GM21825 (cell line): ENCODE results near the gene CERT1.

ENCODE experiments used
- ATAC-seq: cut with Tn5 transposase; IDR thresholded peaks from one replicate; pipeline ENCODE4 v1.9.1; 2021; ENCODE audit warnings: mild to moderate bottlenecking, moderate library complexity; ENCODE audit not compliant: unreplicated experiment

Gene CERT1

DNA sequence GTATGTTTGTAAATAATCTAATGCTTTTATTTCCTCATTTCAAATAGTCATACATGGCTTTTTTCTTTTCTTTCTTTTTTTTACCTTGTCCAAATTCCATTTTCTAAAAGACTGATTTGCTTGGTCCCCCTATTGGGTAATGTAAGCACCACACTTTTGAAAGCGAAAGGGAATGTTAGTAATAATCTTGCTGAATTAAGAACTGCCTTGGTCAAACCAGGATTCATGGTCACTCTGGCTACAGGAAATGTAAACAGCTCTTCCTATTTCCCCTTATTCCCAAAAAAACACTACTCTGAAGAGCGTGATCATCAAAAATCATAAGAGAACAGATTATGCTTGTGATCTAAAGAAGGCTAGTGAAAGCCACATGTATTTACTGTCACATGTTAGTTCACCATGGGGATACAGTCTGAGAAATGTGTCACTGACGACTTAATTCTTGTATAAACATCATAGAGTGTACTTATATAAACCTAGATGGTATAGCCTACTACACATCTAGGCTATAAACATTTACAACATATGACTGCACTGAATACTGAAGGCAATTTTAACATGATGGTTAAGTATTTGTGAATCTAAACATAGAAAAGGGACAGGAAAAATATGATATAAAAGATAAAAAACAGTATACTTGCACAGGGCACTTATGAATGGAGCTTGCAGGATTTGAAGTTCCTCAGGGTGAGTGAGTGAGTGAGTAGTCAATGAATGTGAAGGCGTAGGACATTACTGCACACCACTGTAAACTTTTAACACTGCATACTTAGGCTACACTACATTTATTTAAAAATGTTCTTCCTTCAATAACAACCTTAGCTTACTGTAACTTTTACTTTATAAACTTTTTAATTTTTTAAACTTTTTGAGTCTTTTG is 99.1 kb downstream of the CERT1 start:
- ATAC-seq, result no peak

DNA sequence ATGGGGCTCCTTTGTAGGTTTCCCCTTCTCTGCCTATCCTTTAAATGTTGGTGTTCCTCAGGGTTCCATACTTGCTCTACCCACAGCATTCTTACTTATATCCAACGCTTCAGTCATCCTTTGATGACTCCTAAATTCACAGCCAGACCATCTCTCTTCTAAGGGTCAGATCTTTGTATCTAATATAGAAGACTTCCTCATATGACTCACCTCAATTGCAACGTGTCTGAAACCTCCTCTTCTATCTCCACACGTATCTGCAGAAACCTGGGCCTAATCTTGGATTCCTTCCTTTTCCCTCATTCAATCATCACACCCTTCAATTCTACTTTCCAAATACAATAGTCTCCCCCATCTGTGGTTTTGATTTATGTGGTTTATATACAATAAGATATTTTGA is 106.1 kb downstream of the CERT1 start:
- no peak for ATAC-seq

DNA sequence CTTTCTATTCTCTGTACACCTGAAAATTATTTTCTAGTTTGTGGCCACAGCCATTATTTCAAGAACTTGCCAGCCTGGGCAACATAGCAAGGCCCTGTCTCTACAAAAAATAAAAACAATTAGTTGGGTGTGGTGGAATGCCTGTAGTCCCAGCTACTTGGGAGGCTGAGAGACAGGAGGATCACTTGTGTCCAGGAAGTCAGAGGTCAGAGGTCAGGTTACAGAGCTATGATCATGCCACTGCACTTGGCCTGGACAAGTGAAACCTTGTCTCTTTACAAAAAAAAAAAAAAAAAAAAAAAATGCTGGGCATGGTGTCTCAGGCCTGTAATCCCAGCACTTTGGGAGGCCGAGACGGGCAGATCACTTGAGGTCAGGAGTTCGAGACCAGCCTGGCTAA is 116.2 kb downstream of the CERT1 start:
- no peak for ATAC-seq

DNA sequence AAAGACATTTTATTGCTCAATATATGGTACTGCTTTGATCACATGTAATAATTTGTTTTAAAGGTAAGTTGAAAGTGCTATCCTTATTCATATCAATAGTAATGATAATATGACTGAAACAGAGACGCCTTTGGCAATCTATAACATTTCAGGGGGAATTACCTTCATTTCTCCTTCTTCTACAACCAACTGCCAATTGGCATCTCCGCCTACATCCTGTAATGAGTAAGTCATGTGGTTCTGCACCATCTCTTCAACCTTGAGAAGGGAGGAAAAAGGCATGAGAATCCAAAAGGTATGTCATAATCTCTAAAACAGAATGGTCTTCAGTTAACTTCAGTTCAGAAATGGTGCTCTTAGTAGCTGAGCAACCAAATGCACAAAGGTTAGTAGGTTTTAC is 122.0 kb downstream of the CERT1 start:
- no peak for ATAC-seq

DNA sequence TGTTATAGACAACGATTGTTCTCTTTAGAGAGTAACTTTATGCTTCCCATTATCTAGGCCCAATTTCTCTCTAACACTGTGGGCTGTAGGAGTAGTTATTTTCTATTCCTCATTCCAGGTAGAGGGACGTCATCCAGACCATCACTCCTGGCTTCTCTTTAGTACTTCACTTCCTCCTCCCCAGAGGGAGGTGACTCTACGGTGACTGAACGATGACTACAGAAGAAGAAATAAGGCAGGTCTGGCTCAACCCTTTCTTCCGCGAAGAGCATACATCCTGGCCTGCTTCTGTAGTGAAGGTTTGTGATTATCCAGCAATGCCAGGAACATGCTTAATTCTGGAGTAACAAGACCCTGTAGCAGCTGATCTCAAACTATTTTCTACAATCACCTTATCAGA is 123.6 kb downstream of the CERT1 start:
- no peak for ATAC-seq

DNA sequence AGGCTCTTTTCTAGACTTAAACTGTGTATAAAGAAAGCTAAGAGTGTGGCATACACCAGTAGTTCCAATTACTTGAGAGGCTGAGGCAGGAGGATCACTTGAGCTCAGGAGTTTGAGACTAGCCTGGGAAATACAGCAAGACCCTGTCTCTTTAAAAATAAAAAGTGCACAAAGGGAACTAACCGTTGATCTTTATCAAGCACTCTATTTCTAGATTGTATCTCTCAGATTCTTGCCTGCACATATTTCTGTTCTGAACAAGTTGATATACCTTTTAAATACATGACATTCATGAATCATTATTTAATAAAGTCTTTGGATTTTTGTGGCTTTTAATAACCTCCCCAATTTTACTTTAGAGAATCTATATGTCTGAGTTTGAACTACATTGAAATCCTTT is 127.2 kb downstream of the CERT1 start:
- no peak for ATAC-seq

DNA sequence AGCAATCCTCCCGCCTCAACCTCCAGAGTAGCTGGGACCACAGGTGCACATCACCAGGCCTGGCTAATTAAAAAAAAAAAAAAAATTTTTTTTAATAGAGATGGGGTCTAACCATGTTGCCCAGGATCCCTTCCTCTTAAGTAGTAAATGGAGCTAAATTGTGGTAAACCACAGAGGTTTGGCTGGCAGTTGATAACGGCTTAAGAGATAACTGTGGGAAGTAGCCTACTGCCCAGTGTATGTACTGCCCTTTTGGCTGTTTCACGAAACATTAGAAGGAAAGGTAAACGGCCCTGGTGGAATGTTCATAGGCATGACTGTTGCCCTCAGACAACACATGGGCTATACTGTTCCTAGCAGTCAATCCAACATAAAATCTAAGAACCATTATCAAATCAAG is 130.0 kb downstream of the CERT1 start:
- ATAC-seq, result no peak

DNA sequence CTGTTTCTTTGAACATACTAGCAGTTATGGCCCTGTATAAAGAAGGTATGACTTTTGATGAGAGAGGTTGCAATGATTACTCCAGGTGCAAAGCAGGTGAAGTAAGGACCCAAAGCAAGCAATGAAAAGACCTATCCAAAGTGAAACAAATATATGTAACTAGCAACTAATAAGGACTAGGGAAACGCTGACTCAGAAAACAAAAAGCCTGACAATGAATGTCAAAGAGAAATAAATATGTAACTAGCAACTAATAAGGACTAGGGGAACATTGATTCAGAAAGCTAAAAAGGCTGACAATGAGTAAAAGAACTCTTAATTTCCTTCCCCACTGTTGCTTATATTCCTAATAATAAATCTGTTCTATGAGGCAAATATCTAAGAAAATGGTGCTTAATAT is 131.3 kb downstream of the CERT1 start:
- ATAC-seq, result no peak

DNA sequence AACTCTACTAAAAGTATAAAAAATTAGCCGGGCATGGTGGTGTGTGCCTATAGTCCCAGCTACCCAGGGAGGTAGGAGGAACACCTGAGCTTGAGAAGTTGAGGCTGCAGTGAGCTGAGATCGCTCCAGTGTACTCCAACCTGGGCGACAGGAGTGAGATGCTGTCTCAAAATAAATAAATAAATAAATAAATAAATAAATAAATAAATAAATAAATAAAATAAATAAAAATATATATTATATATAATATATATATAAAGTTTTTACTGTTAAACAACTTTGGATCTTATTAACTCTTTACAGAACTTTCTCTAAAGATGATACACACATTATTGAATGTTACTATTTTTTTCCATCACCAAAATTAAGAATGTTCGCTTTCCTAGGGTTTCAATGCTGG is 136.0 kb downstream of the CERT1 start:
- ATAC-seq, result no peak

DNA sequence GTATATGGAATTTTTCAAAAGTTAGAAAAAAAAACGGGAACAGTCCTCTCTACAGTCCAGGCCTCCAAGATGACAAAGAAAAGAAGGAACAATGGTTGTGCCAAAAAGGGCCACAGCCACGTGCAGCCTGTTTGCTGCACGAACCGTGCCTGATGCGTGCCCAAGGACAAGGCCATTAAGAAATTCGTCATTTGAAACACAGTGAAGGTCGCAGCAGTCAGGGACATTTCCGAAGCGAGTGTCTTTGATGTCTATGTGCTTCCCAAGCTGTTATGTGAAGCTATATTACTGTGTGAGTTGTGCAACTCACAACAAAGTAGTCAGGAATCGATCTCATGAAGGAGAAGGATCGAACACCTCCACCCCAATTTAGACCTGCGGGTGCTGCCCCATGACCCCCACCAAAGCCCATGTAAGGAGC is 137.0 kb downstream of the CERT1 start:
- ATAC-seq, result no peak

DNA sequence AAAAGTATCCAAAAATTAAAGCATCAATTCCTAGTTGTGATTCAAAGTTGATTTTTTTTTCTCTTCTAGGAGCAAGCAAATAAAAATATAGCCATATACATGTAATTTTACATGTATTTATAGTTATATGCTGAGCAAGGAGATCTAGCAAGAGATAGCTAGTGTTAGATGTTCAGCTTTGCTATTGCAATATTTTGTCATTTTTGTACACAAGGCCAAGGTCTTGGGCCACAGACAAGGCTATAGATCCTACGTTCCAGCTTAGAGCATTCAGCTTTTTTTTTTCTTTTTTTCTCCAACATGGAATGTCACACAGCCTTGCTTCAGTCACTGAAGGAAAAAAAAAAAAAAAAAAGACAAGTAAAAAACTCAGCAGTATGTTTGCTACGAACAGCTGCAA is 137.6 kb downstream of the CERT1 start:
- no peak for ATAC-seq

DNA sequence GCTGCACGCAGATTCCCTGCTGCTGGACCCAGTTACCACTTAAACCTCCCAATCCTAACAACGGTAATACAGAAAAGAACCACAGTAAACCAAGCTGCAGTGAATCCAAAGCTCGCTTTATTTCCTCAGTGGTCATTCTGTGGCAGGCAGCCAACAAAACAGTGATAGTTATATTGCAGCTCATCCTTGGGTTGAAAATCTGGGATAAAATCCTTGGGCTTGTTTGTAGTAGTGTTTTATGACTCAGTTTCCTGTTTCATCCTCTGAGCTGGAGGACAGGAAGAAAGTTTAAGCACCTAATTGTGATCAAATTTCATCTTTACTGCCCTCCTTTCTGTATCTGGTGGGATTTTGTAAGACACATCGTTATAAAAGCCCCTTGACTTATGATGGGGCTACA is 143.0 kb downstream of the CERT1 start:
- no peak for ATAC-seq

DNA sequence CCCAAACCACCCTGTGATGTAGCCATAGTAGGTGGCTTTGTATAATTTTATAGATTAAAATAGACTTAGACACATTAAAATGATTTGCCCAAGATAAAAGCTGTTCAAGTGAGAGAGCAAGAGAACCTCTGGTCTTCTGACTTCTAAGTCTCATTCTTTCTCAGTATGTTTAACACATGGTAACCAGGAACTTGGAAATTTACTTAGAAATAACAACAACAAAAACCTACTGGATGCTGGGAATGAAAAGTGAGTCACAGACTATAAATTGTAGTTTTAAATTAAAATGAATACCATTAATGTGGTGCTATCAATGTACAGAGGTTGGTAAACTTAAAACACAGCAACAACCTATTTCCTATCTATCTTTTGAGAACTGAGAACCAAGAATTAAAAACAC is 144.0 kb downstream of the CERT1 start:
- no peak for ATAC-seq

DNA sequence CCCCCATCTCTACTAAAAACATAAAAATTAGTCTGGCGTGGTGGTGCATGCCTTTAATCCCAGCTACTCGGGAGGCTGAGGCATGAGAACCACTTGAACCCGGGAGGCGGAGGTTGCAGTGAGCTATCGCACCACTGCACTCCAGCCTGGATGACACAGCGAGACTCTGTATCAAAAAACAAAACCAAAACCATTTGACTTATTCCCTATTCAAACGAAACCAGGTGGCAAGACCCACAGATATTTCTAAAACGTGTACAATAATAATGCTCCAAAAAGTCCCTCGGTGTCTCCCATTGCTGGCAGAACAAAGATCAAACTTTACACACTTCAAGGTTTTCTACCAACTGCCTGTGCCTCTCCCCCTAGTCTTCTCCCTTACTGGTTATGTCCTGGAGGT is 144.6 kb downstream of the CERT1 start:
- ATAC-seq, result peak; percentile 67

DNA sequence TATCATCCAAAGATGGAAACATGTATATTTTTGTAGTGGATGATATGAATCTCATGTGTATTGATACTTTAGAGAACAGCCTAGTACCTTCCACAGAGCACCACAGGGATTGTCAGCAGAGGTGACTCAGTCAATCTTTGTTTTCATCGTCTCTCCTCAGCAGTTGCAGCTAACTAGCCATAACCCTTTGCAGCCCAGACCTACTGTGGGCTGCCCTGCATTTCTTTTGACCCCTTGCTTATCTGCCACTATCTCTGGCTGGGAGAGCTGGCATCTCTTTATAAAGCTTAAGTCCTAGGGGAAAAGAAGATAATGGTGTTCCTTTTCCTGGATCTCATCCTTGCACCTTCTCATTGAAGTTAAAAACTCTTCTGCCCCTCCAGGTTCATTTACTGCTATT is 145.7 kb downstream of the CERT1 start:
- no peak for ATAC-seq

DNA sequence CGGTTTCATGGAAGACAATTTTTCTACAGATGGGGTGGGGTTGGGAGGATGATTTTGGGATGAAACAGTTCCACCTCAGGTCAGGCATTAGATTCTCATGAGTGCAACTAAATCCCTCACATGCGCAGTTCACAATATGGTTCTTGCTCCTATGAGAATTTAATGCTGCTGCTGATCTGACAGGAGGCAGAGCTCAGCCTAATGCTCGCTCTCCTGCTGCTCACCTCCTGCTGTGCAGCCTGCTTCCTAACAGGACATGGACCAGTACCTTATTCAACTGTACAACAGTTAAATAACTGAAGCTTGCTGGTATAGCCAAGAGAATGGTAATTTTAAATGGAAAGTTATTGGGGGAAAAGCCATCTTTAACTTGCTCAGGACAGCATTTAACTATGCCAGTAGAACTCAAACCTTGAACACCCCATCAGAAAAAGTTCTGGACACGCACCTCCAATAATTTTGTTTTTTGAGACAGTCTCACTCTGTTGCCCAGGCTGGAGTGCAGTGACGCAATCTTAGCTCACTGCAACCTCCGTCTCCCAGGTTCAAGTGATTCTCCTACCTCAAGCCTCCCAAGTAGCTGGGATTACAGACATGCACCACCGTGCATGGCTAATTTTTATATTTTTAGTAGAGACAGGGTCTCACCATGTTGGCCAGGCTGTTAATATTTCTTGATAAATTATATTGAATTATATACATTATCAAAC is 146.7 kb downstream of the CERT1 start:
- ATAC-seq, result no peak

DNA sequence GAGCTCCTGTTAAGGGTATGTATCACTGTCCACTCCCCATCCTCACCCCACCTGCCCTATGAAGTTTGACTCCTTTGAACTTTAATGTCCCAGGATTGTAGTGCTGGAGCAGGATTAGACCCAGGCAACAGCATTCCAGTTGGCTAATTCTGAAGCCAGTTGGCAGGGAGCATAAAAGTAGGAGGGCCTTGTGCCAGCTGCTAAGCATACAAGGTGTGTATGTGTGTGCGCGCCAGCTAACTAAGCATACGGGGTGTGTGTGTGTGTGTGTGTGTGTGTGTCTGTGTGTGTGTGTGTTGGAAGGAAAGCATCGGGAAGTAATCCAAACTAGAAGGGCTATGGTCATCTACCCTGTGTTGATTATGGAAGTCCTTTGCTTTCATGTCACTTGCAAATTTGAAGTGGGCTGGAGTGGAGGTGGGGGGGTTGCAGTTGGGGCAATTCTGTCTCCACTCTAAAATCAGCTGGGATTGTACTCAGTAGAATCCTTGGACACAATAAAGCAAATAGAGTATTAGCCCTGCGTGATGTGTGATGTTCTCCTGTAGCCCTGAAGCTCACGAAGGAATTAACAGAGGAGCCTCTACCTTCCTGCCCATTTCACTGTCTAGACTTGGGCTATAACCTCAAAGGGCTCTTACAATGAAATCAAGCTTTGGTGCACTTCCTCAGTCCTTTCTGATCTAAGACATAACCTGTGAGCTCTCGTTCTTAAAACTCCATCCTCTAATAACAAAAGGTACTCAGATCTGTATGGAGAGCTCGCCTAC is 147.5 kb downstream of the CERT1 start:
- no peak for ATAC-seq

DNA sequence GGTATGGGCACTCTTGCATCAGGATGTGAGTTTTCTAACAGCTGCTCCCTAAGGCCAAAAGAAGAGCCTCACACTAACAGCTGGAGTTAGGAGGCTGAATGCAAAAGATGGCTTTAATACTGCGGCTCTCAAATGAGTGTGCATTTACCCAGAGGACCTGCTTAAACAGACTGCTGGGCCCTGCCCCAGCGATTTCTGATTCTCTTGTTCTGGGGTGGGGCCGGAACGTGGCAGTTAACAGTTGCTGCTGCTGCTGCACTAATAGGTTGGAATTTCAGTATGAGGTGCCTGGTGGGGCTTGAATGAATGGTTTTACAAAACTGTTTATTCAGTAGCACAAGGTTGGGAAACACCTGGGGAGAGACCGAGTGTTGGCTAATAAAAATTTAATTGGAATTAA is 148.3 kb downstream of the CERT1 start:
- ATAC-seq, result no peak

DNA sequence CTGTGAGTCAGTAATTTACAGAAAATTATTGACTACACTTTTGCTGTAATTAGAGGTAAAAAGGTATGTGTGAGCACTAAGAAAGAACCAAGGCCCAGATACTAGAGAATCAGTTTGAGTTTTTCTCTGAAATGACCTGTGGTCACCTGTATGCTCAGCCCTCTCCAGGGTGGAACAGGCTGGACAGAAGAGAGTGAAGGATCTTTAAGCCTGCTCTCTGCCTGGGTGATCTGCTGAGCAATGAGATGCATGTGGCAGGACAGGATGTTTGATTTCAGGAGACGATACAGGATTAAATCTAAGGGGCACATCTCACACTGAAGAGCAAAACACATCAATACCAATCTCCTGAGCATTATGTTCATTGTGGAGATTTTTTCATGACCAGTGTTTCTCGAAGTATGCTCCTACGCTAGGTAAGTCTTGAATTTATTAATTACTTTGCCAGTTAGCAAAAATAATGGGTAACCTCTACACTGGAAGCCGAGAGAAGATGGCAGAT is 148.9 kb downstream of the CERT1 start:
- no peak for ATAC-seq

DNA sequence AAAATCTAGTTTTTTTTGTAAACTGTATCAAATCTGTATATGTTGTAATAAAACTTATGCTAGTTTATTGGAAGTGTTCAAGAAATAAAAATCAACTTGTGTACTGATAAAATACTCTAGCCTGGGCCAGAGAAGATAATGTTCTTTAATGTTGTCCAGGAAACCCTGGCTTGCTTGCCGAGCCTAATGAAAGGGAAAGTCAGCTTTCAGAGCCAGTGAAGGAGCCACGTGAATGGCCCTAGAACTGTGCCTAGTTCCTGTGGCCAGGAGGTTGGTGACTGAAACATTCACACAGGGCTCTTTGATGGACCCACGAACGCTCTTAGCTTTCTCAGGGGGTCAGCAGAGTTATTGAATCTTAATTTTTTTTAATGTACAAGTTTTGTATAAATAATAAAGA is 150.1 kb downstream of the CERT1 start:
- ATAC-seq, result no peak

DNA sequence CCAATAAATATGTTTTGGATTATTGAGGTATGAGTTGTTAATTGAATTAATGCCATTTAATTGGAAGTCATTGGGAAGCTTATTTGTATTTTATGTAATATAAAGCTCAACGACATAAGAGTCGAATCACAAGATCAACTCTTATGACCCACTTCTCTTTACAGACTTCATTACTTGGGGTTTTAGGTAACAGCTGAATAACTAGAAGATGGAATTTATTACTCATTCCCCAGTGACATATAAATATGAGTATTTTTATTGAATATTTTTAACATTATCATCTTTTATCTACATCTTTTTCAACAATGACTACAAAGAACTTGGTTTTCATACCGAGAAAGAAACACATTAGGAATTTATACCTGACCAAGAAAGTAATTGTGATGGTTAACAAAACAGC is 153.3 kb downstream of the CERT1 start:
- no peak for ATAC-seq

DNA sequence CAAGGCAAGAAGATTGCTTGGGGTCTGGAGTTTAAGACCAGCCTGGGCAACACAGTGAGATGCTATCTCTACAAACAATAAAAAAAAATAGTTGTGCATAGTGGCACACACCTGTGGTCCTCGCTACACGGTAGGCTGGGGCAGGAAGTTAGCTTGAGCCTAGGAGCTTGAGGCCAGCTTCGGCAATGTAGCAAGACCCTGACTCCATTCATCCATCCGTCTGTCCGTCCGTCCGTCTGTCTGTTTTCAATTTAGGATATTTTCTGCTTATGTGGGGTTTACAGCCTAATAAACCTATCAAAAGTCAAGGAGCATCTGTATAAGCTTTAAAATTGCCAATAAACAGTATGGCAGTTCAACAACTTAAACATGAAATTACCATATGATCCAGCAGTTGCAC is 154.7 kb downstream of the CERT1 start:
- no peak for ATAC-seq
